ENCODE measurements around the gene AVPI1. TPM values are rescaled to one million over a fixed set of nuclear protein-coding genes. Genes with fewer than 3 reads are reported as not detected.

AVPI1 gene
- polyA plus RNA-seq, 1 donor (not counting 4 experiments of a cell fraction or from before 2014, with no cell fraction given), result 48.8 TPM

DNA sequence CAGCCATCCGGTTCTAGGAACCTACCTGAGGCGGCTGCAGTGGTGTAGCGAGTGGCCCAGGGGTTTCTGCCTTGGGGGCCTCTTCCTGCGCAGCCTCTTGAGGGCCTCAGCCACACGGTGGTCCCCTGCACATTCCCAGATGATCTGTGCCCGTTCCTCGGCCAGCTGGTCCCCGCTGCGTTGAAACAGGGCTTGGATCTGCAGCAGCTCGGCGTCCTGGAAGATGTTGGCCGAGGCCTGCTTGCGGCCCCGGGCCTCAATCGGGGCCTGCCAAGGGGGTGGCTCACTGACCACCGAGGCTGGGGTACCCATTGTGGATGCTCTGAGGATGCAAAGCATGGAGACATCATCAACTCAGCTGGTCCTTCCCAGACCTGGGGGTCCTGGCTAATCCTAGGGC, 7.4 kb downstream of the AVPI1 start:
- FAIRE-seq, result no peak
- Histone ChIP-seq H3K9ac (ENCODE audit: control insufficient read depth, extremely low read depth, insufficient read depth, low read length) (no peak overlapping the region), H3K27me3 (ENCODE audit: control insufficient read depth, extremely low read depth, insufficient read depth, low read length) (no peaks in the 10 kb centered on the region), H3K9me1 (ENCODE audit: control insufficient read depth, extremely low read depth, insufficient read depth, low read length) (no peaks in the 10 kb centered on the region), H3K27ac (ENCODE audit: control insufficient read depth, insufficient read depth, low read length) (no peak overlapping the region), H3K79me2 (ENCODE audit: control insufficient read depth, insufficient read depth, low read length) (peaks cover 39% of the 10 kb centered on the region), H3K36me3 (ENCODE audit: control insufficient read depth in 2 of 2, extremely low read depth in 1 of 2, insufficient read depth in 2 of 2, low read length in 2 of 2) (peaks cover 30 to 52% of the 10 kb centered on the region in 2 experiments), H3K4me1 (ENCODE audit: control insufficient read depth, extremely low read depth, insufficient read depth, low read length) (peaks cover 16% of the 10 kb centered on the region), H4K20me1 (ENCODE audit: control insufficient read depth, extremely low read depth, insufficient read depth, low read length) (peaks cover 10% of the 10 kb centered on the region), H3K9me3 (ENCODE audit: control insufficient read depth, low read depth, low read length) (no peaks in the 10 kb centered on the region), H3K4me3 (ENCODE audit: control insufficient read depth in 2 of 3, extremely low read depth in 1 of 3, insufficient read depth in 2 of 3, low read depth in 1 of 3, low read length in 3 of 3) (no peak overlapping the region), H3K4me2 (ENCODE audit: control insufficient read depth, extremely low read depth, insufficient read depth, low read depth, low read length) (no peak overlapping the region), H2AFZ (ENCODE audit: control insufficient read depth, low read length) (no peak overlapping the region)
- no peak for TF ChIP-seq EZH2 (IDR thresholded peaks at IDR 0.05; ENCODE audit: low read length)
- TF ChIP-seq, protein P1, sequence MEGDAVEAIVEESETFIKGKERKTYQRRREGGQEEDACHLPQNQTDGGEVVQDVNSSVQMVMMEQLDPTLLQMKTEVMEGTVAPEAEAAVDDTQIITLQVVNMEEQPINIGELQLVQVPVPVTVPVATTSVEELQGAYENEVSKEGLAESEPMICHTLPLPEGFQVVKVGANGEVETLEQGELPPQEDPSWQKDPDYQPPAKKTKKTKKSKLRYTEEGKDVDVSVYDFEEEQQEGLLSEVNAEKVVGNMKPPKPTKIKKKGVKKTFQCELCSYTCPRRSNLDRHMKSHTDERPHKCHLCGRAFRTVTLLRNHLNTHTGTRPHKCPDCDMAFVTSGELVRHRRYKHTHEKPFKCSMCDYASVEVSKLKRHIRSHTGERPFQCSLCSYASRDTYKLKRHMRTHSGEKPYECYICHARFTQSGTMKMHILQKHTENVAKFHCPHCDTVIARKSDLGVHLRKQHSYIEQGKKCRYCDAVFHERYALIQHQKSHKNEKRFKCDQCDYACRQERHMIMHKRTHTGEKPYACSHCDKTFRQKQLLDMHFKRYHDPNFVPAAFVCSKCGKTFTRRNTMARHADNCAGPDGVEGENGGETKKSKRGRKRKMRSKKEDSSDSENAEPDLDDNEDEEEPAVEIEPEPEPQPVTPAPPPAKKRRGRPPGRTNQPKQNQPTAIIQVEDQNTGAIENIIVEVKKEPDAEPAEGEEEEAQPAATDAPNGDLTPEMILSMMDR (optimal IDR thresholded peaks at IDR 0.05 in 1 of 3, IDR thresholded peaks at IDR 0.05 in 1 of 3, conservative IDR thresholded peaks at IDR 0.05 in 1 of 3; ENCODE audit: extremely low read depth in 1 of 3, insufficient read depth in 2 of 3, low read length in 3 of 3), result no peak
- dilution Hi-C loops (cut with MboI; ENCODE audit: extremely low pct_ligation_motif_present, low sequenced_read_pairs), result no loop called here
- no peak for DNase-seq (ENCODE audit: low read depth, low spot score)

DNA sequence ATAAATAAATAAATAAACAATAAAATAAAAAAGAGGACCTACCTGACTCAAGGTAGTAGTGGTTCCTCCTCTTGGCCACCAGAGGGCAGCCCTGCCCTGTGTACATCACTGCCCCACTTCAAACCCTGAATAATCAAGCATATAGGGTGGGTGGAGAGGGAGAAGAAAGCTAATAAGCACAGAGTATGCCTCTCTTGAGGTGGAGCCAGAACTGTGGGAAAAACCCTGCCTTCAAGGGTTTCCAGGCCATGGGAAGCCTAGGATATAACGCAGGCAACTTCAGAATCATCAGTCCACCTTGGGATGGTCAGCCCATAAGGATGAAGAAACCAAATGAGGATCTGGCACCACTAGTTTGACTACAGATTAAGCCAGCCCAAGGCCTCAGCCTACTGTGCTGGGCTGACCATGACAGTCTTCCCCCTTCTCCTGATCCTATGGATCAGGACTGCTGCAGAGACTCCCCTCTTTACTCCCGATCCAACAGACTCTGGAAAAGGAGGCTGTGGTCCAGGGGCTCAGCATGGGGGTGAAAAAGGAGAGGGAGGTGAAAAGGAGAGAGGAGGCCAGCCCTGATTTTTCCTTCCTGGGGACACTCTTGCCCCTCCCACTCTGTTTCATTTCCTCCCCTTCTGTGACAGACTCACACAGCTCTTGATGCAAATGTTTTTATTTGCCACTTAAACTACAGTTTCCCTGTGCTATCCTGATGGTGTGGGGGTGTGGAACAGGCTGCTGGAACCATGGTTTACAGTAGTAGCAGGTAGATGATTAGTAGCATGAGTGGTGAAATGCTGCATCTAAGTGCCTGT, 10.1 kb downstream of the AVPI1 start:
- FAIRE-seq (peak; percentile 80), DNase-seq (ENCODE audit: low read depth, low spot score) (peak; percentile 38)
- no peaks in the 10 kb centered on the region for H3K9me3 ChIP-seq (ENCODE audit: control insufficient read depth, low read depth, low read length)
- H3K4me2 ChIP-seq (ENCODE audit: control insufficient read depth, extremely low read depth, insufficient read depth, low read depth, low read length), result no peak overlapping the region
- no peak overlapping the region for H3K4me3 ChIP-seq (ENCODE audit: control insufficient read depth in 2 of 3, extremely low read depth in 1 of 3, insufficient read depth in 2 of 3, low read depth in 1 of 3, low read length in 3 of 3)
- H4K20me1 ChIP-seq (ENCODE audit: control insufficient read depth, extremely low read depth, insufficient read depth, low read length), result peaks cover 10% of the 10 kb centered on the region
- dilution Hi-C loops (cut with MboI; ENCODE audit: extremely low pct_ligation_motif_present, low sequenced_read_pairs), result no loop called here
- H3K27ac ChIP-seq (ENCODE audit: control insufficient read depth, insufficient read depth, low read length), result no peak overlapping the region
- no peaks in the 10 kb centered on the region for H3K4me1 ChIP-seq (ENCODE audit: control insufficient read depth, extremely low read depth, insufficient read depth, low read length)
- H3K9ac ChIP-seq (ENCODE audit: control insufficient read depth, extremely low read depth, insufficient read depth, low read length), result no peak overlapping the region
- no peaks in the 10 kb centered on the region for H3K27me3 ChIP-seq (ENCODE audit: control insufficient read depth, extremely low read depth, insufficient read depth, low read length)
- peaks cover 36 to 49% of the 10 kb centered on the region in 2 experiments for H3K36me3 ChIP-seq (ENCODE audit: control insufficient read depth in 2 of 2, extremely low read depth in 1 of 2, insufficient read depth in 2 of 2, low read length in 2 of 2)
- peaks cover 14% of the 10 kb centered on the region for H3K79me2 ChIP-seq (ENCODE audit: control insufficient read depth, insufficient read depth, low read length)
- no peak for TF ChIP-seq EZH2 (IDR thresholded peaks at IDR 0.05; ENCODE audit: low read length)
- TF ChIP-seq, protein P1 (optimal IDR thresholded peaks at IDR 0.05 in 1 of 3, IDR thresholded peaks at IDR 0.05 in 1 of 3, conservative IDR thresholded peaks at IDR 0.05 in 1 of 3; ENCODE audit: extremely low read depth in 1 of 3, insufficient read depth in 2 of 3, low read length in 3 of 3), result peak; percentile 73 to 84 (median 74)
- H3K9me1 ChIP-seq (ENCODE audit: control insufficient read depth, extremely low read depth, insufficient read depth, low read length), result no peaks in the 10 kb centered on the region
- H2AFZ ChIP-seq (ENCODE audit: control insufficient read depth, low read length), result no peak overlapping the region
